Endothelial cell (in vitro differentiated cells): ENCODE measurements around the gene GLE1. TPM values are rescaled to one million over a fixed set of nuclear protein-coding genes. Genes with fewer than 3 reads are reported as not detected.

Source experiments
- DNase-seq: peaks from one replicate; pipeline ENCODE4 v3.0.0; 2021; ENCODE audit warnings: low spot score
- H3K27ac Mint-ChIP-seq: one replicate; pipeline ENCODE4 v1.8.0; 2021; ENCODE audit warnings: mixed read lengths, inconsistent platforms; ENCODE audit not compliant: unreplicated experiment
- H3K27me3 Mint-ChIP-seq: one replicate; pipeline ENCODE4 v1.8.0; 2021; ENCODE audit warnings: mild to moderate bottlenecking, moderate library complexity, mixed read lengths, inconsistent platforms; ENCODE audit not compliant: unreplicated experiment
- H3K36me3 Mint-ChIP-seq: one replicate; pipeline ENCODE4 v1.8.0; 2021; ENCODE audit warnings: mild to moderate bottlenecking, low read depth, mixed read lengths, inconsistent platforms; ENCODE audit not compliant: unreplicated experiment
- H3K4me1 Mint-ChIP-seq: one replicate; pipeline ENCODE4 v1.8.0; 2021; ENCODE audit warnings: mild to moderate bottlenecking, mixed read lengths, inconsistent platforms; ENCODE audit not compliant: unreplicated experiment
- H3K4me3 Mint-ChIP-seq: one replicate; pipeline ENCODE4 v1.8.0; 2021; ENCODE audit warnings: mild to moderate bottlenecking, mixed read lengths, inconsistent platforms; ENCODE audit not compliant: unreplicated experiment
- H3K9me3 Mint-ChIP-seq: one replicate; pipeline ENCODE4 v1.8.0; 2021; ENCODE audit warnings: mixed read lengths, inconsistent platforms; ENCODE audit not compliant: unreplicated experiment
- total RNA-seq: library from RNA; stranded (reverse); fragmentation: NEBNext Ultra II Directional; extraction: Animal tissue kit (Norgen Biotek cat#: 25700); gene quantifications from one replicate; pipeline ENCODE4 v1.2.1, GENCODE V29; 2021; ENCODE audit not compliant: unreplicated experiment
- TF ChIP-seq, protein P1 (sequence below): fragments of 200-600 bp; sonication (generic); IDR thresholded peaks from one replicate; pipeline ENCODE4 v1.5.0; 2021; ENCODE audit warnings: antibody characterized with exemption; ENCODE audit not compliant: unreplicated experiment

Gene GLE1
- total RNA-seq, 1 donor from 2014 or later, result 17.5 TPM

DNA sequence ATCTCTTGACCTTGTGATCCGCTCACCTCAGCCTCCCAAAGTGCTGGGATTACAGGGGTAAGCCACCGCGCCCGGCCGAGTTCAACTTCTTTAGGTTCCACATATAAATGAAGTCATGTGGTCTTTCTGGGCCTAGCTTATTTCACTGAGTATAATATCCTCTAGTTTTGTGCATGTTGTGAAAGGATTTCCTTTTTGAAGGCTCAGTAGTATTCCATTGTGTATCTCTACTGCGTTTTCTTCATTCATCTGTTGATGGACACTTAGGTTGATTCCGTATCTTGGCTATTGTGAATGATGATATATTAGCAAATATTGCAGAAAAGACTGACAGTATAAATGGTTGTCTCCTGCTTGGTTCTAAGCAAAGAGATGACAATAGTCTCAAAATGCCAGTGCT lies 28.7 kb upstream of the GLE1 start:
- no peak overlapping the region for H3K27ac Mint-ChIP-seq
- TF ChIP-seq, protein P1, sequence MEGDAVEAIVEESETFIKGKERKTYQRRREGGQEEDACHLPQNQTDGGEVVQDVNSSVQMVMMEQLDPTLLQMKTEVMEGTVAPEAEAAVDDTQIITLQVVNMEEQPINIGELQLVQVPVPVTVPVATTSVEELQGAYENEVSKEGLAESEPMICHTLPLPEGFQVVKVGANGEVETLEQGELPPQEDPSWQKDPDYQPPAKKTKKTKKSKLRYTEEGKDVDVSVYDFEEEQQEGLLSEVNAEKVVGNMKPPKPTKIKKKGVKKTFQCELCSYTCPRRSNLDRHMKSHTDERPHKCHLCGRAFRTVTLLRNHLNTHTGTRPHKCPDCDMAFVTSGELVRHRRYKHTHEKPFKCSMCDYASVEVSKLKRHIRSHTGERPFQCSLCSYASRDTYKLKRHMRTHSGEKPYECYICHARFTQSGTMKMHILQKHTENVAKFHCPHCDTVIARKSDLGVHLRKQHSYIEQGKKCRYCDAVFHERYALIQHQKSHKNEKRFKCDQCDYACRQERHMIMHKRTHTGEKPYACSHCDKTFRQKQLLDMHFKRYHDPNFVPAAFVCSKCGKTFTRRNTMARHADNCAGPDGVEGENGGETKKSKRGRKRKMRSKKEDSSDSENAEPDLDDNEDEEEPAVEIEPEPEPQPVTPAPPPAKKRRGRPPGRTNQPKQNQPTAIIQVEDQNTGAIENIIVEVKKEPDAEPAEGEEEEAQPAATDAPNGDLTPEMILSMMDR, result no peak
- no peak overlapping the region for H3K4me3 Mint-ChIP-seq
- peaks cover 53% of the 10 kb centered on the region for H3K36me3 Mint-ChIP-seq
- H3K9me3 Mint-ChIP-seq, result no peaks in the 10 kb centered on the region
- no peaks in the 10 kb centered on the region for H3K27me3 Mint-ChIP-seq
- no peaks in the 10 kb centered on the region for H3K4me1 Mint-ChIP-seq
- no peak for DNase-seq

DNA sequence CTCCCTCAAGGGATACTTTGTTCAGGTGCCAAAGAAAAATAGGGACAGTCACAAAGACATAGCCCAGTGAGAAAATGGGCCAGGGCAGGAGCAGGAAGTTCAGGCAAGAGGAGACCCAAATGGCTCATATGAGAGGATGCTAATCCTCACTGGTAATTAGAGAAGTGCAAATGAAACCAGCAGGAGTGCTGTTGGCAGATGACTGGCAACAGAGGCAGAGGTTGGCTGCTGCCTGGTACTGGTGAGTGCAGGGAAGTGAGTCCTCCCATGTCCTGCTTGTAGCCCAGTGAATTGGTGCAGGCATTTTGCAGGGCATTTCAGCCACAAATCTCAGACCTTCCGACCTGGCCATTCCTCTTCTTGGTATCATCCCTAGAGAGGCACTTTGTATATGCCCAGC lies 25.3 kb upstream of the GLE1 start:
- peaks cover 41% of the 10 kb centered on the region for H3K36me3 Mint-ChIP-seq
- H3K4me3 Mint-ChIP-seq, result peak overlapping the region; percentile 31
- no peak for DNase-seq
- no peak overlapping the region for H3K27ac Mint-ChIP-seq
- no peaks in the 10 kb centered on the region for H3K27me3 Mint-ChIP-seq
- H3K9me3 Mint-ChIP-seq, result no peaks in the 10 kb centered on the region
- no peaks in the 10 kb centered on the region for H3K4me1 Mint-ChIP-seq
- TF ChIP-seq, protein P1, result no peak

DNA sequence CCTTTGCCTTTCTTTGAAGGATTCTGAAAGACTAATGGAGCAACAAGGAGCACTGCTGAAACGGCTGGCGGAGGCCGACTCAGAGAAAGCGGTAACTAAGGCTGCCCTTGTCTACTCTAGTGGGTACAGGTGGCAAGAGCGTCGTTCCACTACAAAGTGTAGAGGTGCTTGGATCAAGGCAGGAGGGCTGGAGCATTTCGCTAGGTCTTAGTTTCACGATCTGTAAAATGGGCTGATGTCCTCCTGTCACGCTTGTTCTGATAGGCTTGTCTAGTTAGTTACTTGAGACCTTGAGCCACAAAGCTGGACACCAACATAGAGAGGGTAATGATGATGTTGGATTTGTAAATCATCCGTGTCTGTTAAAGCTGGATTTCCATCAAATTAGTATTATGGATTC lies 23.0 kb upstream of the GLE1 start:
- peaks cover 46% of the 10 kb centered on the region for H3K36me3 Mint-ChIP-seq
- TF ChIP-seq, protein P1, result no peak
- H3K27me3 Mint-ChIP-seq, result peaks cover 2% of the 10 kb centered on the region
- peak overlapping the region; percentile 53 for H3K4me3 Mint-ChIP-seq
- no peaks in the 10 kb centered on the region for H3K4me1 Mint-ChIP-seq
- no peak overlapping the region for H3K27ac Mint-ChIP-seq
- no peak for DNase-seq
- no peaks in the 10 kb centered on the region for H3K9me3 Mint-ChIP-seq

DNA sequence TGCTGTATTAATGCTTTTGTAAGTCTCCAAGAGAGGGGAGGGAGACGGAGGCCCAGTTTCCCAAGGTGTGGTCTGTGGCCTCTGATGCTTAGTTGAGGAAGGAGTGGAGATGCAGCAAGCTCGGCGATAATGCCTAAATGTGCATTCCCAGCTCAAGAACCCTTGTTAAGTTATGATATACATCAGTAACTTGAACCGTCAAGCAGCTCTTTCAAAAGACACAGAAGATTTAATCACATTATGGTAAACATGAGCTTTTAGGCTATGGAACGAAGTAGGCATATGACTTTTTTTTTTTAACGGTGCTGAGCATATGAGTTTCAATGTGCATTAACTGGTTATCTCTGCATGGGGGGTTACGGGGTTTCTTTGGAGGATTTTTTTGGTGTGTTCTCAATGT lies 22.3 kb upstream of the GLE1 start:
- Mint-ChIP-seq H3K36me3 (peaks cover 52% of the 10 kb centered on the region), H3K9me3 (no peaks in the 10 kb centered on the region), H3K4me1 (peaks cover 2% of the 10 kb centered on the region), H3K4me3 (peak overlapping the region; percentile 67), H3K27ac (no peak overlapping the region), H3K27me3 (peaks cover 2% of the 10 kb centered on the region)
- TF ChIP-seq, protein P1, result no peak
- no peak for DNase-seq

DNA sequence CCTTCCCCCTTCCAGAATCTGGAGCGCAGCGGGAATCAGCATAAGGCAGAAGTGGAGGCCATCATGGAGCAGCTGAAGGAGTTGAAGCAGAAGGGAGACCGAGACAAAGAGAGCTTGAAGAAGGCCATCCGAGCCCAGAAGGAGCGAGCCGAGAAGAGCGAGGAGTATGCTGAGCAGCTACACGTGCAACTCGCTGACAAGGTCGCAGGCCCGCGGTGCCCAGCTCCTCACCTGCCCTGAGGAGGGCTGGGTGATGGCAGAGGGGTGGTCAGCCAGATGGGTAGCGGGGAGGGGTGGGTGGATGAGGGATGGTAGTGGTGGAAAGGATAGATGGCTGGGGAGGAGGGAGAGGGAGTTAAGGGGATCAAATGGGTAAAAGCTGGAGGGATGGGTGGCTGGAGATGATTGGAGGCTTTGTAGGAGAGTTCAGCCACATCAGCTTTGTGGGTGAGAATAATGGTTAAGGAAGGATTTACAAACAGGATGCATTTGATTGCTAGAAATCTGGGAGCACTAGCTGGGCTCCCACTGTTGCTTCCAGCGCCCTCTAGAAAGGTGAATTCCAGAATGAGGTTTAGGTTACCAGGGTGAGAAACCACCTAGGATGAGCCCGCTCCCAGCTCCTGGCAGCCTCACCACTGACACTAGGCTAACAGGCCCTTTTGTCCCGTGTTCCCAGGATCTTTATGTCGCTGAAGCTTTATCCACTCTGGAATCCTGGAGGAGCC lies 19.7 kb upstream of the GLE1 start:
- no peaks in the 10 kb centered on the region for H3K9me3 Mint-ChIP-seq
- no peak overlapping the region for H3K4me3 Mint-ChIP-seq
- peaks cover 59% of the 10 kb centered on the region for H3K36me3 Mint-ChIP-seq
- peaks cover 6% of the 10 kb centered on the region for H3K4me1 Mint-ChIP-seq
- peaks cover 2% of the 10 kb centered on the region for H3K27me3 Mint-ChIP-seq
- TF ChIP-seq, protein P1, result no peak
- no peak for DNase-seq
- peak overlapping the region; percentile 36 for H3K27ac Mint-ChIP-seq
